T-helper 2 cell treated with Interferon-gamma antibody and Interleukin-4, amounts not matched to agents 100 ng/mL and 5 ng/mL, for 36 hours (primary cell): Measurements from ENCODE around the gene GSX1. TPM values are rescaled to one million over a fixed set of nuclear protein-coding genes. Genes with fewer than 3 reads are reported as not detected.

Experiments
- intact Hi-C: fragments of 100-400 bp; cut with micrococcal nuclease; formaldehyde crosslinking; loops from one replicate; pipeline ENCODE4 v1.15.1; 2023
- total RNA-seq: library from RNA; stranded (reverse); gene quantifications from 2 replicates; pipeline ENCODE4 v1.2.3, GENCODE V29; 2022

The GSX1 gene
- total RNA-seq, 1 donor from 2014 or later: not detected

- intact Hi-C loops: loop anchor here (1.0 to 10.0 kb wide), 5 partner anchors 204 to 842 kb away; partner anchors contain the start of genes LNX2 and POLR1D
Observed at GRCh38 chr13:27826379-27827353, 34.4 kb downstream of the GSX1 start.

- intact Hi-C loops: loop anchor here (5.0 to 10.0 kb wide), 2 partner anchors 205 to 843 kb away; partner anchors contain the start of genes LNX2 and POLR1D
Observed at GRCh38 chr13:27827646-27828045, 35.4 kb downstream of the GSX1 start.

GRCh38 chr13:27830010-27830409, 37.7 kb downstream of the GSX1 start:
- intact Hi-C loops: loop anchor here (2.0 kb wide), 1 partner anchor 39 kb away; no protein-coding TSS in a partner anchor

- intact Hi-C loops: no loop called here
Observed at GRCh38 chr13:27833206-27833605, 40.9 kb downstream of the GSX1 start.

- intact Hi-C loops: no loop called here
Observed at GRCh38 chr13:27834095-27834494, 41.8 kb downstream of the GSX1 start.

- intact Hi-C loops: no loop called here
Observed at GRCh38 chr13:27835799-27836198, 43.5 kb downstream of the GSX1 start.

GRCh38 chr13:27839809-27840467, 47.7 kb downstream of the GSX1 start:
- intact Hi-C loops: no loop called here

GRCh38 chr13:27842571-27842970, 50.3 kb downstream of the GSX1 start:
- intact Hi-C loops: no loop called here

Other genes starting within 250 kb of the GSX1 start
- 7.2 and 7.7 TPM in 2 replicates for gene LNX2, start 172.0 kb upstream of the GSX1 start, total RNA-seq
- gene POLR1D, start 170.6 kb upstream of the GSX1 start, total RNA-seq: 104 and 108 TPM in 2 replicates
- gene PDX1, start 127.5 kb downstream of the GSX1 start, total RNA-seq: not detected in 2 replicates
- gene CDX2, start 176.8 kb downstream of the GSX1 start, total RNA-seq: not detected in 2 replicates
- not detected in 2 replicates for gene URAD, start 196.2 kb downstream of the GSX1 start, total RNA-seq